ENCODE measurements around the gene RAB11FIP5. TPM values are rescaled to one million over a fixed set of nuclear protein-coding genes. Genes with fewer than 3 reads are reported as not detected.

The RAB11FIP5 gene
- total and polyA plus RNA-seq, 2 of the 4 experiments (the other 2 are of a cell fraction), result 21.5 to 34.5 TPM

- no peak overlapping the region for H3K4me3 ChIP-seq (ENCODE audit: insufficient read depth, low read depth, low read length)
- H3K4me2 ChIP-seq (ENCODE audit: low read depth, low read length), result no peak overlapping the region
- no peak overlapping the region for H2BK15ac ChIP-seq (ENCODE audit: low read depth, low read length)
- peaks cover 0 to 6% of the 10 kb centered on the region in 2 experiments; a peak in 3 of 4 replicates for H3K79me1 ChIP-seq (ENCODE audit: low read depth in 1 of 2, low read length in 2 of 2)
- peak; percentile 71 for DNase-seq
- H2BK20ac ChIP-seq (ENCODE audit: low read depth, low read length), result no peak overlapping the region
- H3K9me1 ChIP-seq (ENCODE audit: insufficient read depth, low read length), result 0 out of 2 replicates have a peak, but pooled peaks cover 3% of the 10 kb centered on the region
- no peak overlapping the region for H3K56ac ChIP-seq (ENCODE audit: extremely low read depth, insufficient read depth, low read length)
- 71% methylated on average over 1 of the region's 6 CpGs; no CpG with 5 or more reads in 1 of the 2 experiments for WGBS, 2 experiments (ENCODE audit: extremely low coverage in 2 of 2, insufficient read length in 1 of 2)
- no peak overlapping the region for H2AK5ac ChIP-seq (ENCODE audit: low read depth, low read length)
- ATAC-seq (ENCODE audit: low read depth), result peak; percentile 53
- H3K18ac ChIP-seq (ENCODE audit: low read depth, low read length), result no peak overlapping the region
- H2BK120ac ChIP-seq (ENCODE audit: low read depth, low read length), result no peak overlapping the region
- no peaks in the 10 kb centered on the region for H3K27me3 ChIP-seq (ENCODE audit: control insufficient read depth, insufficient read depth, low read length)
- H3K9ac ChIP-seq (ENCODE audit: low read depth, low read length), result no peak overlapping the region
- peaks cover 2% of the 10 kb centered on the region for H3K4me1 ChIP-seq (ENCODE audit: control insufficient read depth, insufficient read depth, low read length)
- no peak overlapping the region for H3K23ac ChIP-seq (ENCODE audit: low read depth, low read length)
- no peak overlapping the region for H2AFZ ChIP-seq (replicated peaks; ENCODE audit: low read length, poor library complexity)
- no peak overlapping the region for H4K8ac ChIP-seq (ENCODE audit: low read depth in 2 of 2, low read length in 2 of 2)
- no peak overlapping the region for H4K91ac ChIP-seq (ENCODE audit: insufficient read depth, low read depth, low read length)
- H3K36me3 ChIP-seq (ENCODE audit: control insufficient read depth, insufficient read depth, low read length), result peaks cover 6% of the 10 kb centered on the region
- BruUV-seq (replicated peaks), result no TSS peak
- dilution Hi-C loops (cut with HindIII; ENCODE audit: low sequenced_read_pairs, unreplicated experiment) (no loop called here), in situ Hi-C loops (cut with MboI; ENCODE audit: low sequenced_read_pairs) (no loop called here), intact Hi-C loops (cut with micrococcal nuclease) (no loop called here)
- no peak overlapping the region for H2BK5ac ChIP-seq (ENCODE audit: low read depth, low read length, poor library complexity, severe bottlenecking)
- ChIA-PET CTCF (no interaction called here), POLR2A (ENCODE audit: unreplicated experiment) (no interaction called here)
- H4K20me1 ChIP-seq (ENCODE audit: insufficient read depth, low read length), result 0 out of 2 replicates have a peak, but pooled peaks cover under 1% of the 10 kb centered on the region
- H3K9me3 ChIP-seq (ENCODE audit: control insufficient read depth, insufficient read depth, low read length), result peaks cover 2% of the 10 kb centered on the region; the same call in 1 of the 2 replicates
- H2AK9ac ChIP-seq (replicated peaks; ENCODE audit: low read depth, low read length, poor library complexity), result no peak overlapping the region
- H3K14ac ChIP-seq (replicated peaks; ENCODE audit: low read depth, low read length), result no peak overlapping the region
- H3K4ac ChIP-seq (ENCODE audit: low read depth, low read length), result no peak overlapping the region
- no peak overlapping the region for H3K27ac ChIP-seq (ENCODE audit: insufficient read depth, low read length)
- no peak overlapping the region for H4K5ac ChIP-seq (ENCODE audit: low read depth, low read length)
- TF ChIP-seq CEBPB (IDR thresholded peaks at IDR 0.05; ENCODE audit: low read depth, low read length) (no peak), NFE2L2 (IDR thresholded peaks at IDR 0.05; ENCODE audit: low read depth, low read length) (no peak), ELK1 (IDR thresholded peaks at IDR 0.05; ENCODE audit: borderline replicate concordance, low read depth, low read length) (no peak), CTCF (conservative IDR thresholded peaks at IDR 0.05; ENCODE audit: low read depth, low read length) (no peak), RCOR1 (IDR thresholded peaks at IDR 0.05; ENCODE audit: insufficient replicate concordance, low read length) (no peak), BHLHE40 (IDR thresholded peaks at IDR 0.05; ENCODE audit: low read depth, low read length) (no peak), USF2 (IDR thresholded peaks at IDR 0.05; ENCODE audit: low read depth, low read length) (no peak), MAZ (IDR thresholded peaks at IDR 0.05; ENCODE audit: borderline replicate concordance, low read depth, low read length) (no peak), MXI1 (IDR thresholded peaks at IDR 0.05; ENCODE audit: borderline replicate concordance, low read depth, low read length) (no peak), MAFK (IDR thresholded peaks at IDR 0.05; ENCODE audit: low read depth, low read length) (no peak), POLR2A (IDR thresholded peaks at IDR 0.05; ENCODE audit: low read depth, low read length) (no peak), CHD1 (IDR thresholded peaks at IDR 0.05; ENCODE audit: low read depth, low read length) (no peak), RFX5 (IDR thresholded peaks at IDR 0.05; ENCODE audit: low read depth, low read length) (no peak), FOS (IDR thresholded peaks at IDR 0.05; ENCODE audit: low read depth, low read length) (no peak), RAD21 (IDR thresholded peaks at IDR 0.05; ENCODE audit: low read length) (no peak)
Measured at GRCh38 chr2:73053316-73054114, 59.2 kb downstream of the RAB11FIP5 start.
